Psoas muscle (tissue), 8 donors: Measurements from ENCODE around the gene COL9A2. TPM values are rescaled to one million over a fixed set of nuclear protein-coding genes. Genes with fewer than 3 reads are reported as not detected.

Source experiments
- ATAC-seq, 4 donors: fragments of 200-7000 bp; cut with Tn5 transposase; one replicate each; pipeline ENCODE4 v1.9.1; 2020; ENCODE audit warnings: moderate library complexity in 3 of 4, mild to moderate bottlenecking in 2 of 4
- DNase-seq, 2 donors: peaks; one replicate each; pipeline ENCODE4 v3.0.0-alpha.2; 2020
- H3K27ac ChIP-seq: fragments of 200-600 bp; one replicate; pipeline ENCODE4 v1.8.0; 2022
- H3K27me3 ChIP-seq, 3 donors: fragments of 200-600 bp in 1 of 3; one replicate each; pipeline versions ENCODE4 v1.6.1 to v1.8.0; 2013 to 2022; ENCODE audit warnings: low read length in 2 of 3, mild to moderate bottlenecking in 2 of 3, moderate library complexity in 1 of 3; ENCODE audit not compliant: insufficient read depth in 3 of 3
- H3K36me3 ChIP-seq, 2 donors: fragments of 200-600 bp in 1 of 2; one replicate each; pipeline versions ENCODE4 v1.6.1 to v1.8.0; 2013 to 2022; ENCODE audit warnings: low read depth in 1 of 2, mild to moderate bottlenecking in 1 of 2, moderate library complexity in 1 of 2; ENCODE audit not compliant: insufficient read depth in 1 of 2
- H3K4me1 ChIP-seq: fragments of 200-600 bp; one replicate; pipeline ENCODE4 v1.8.0; 2022
- H3K4me3 ChIP-seq: fragments of 200-600 bp; one replicate; pipeline ENCODE4 v1.8.0; 2022; ENCODE audit warnings: mild to moderate bottlenecking
- H3K9me3 ChIP-seq: fragments of 200-600 bp; one replicate; pipeline ENCODE4 v1.8.0; 2022
- CTCF ChIP-seq: fragments of 200-600 bp; IDR thresholded peaks from one replicate; pipeline ENCODE4 v1.8.0; 2022; ENCODE audit warnings: antibody characterized with exemption
- WGBS, 3 donors: extraction: QIAGEN DNeasy Blood & Tissue Kit; methylation state at CpG; one replicate each; pipeline versions ENCODE4 v1.1.6 to v1.1.7; 2013; 5-methylcytosine and 5-hydroxymethylcytosine counted together
- intact Hi-C, 2 donors: fragments of 100-400 bp; cut with DNase I; formaldehyde crosslinking; loops; one replicate each; pipeline versions ENCODE4 v1.11.0 to v1.14.2; 2022
- polyA plus RNA-seq, 3 donors: library from polyadenylated mRNA; stranded (reverse); fragments of 200-250 nt; gene quantifications; one replicate each; pipeline ENCODE4 v1.2.3, GENCODE V29; 2013
- total RNA-seq, 4 donors: library from RNA; stranded (reverse); fragmentation: NEBNext Ultra II Directional in 2 of 4; extraction: Animal tissue kit (Norgen Biotek cat#: 25700) in 2 of 4; gene quantifications; one replicate each; pipeline versions ENCODE4 v1.2.1 to v1.2.4, GENCODE V29; 2021 to 2023
- donor health status: healthy with polysubstance abuse.
- donor health status: DM: no; HTN: no; CAD: no; lungs with moderate emphysema.
- donor health status: Bipolar disorder and iron deficiency.
- donor health status: healthy.
- donor health status: DM: yes; HTN: yes; CAD: no.
- donor health status: DM: no; HTN: no; CAD: no.
- donor health status: DM: no; HTN: no; CAD: no.
- donor health status: DM: yes; HTN: yes; CAD: no.

The COL9A2 gene
- total and polyA plus RNA-seq, 7 donors = 0.06 to 0.21 (median 0.16) TPM; not detected in 1

GRCh38 chr1:40313958-40314720 is 2.9 kb downstream of the COL9A2 start:
- ATAC-seq = no peak
- H3K36me3 ChIP-seq = no peaks in the 10 kb centered on the region
- DNase-seq = no peak
- 86 to 91% (median 87%) methylated on average over 9 of the region's 9 CpGs for WGBS, 3 donors
- intact Hi-C loops = no loop called here
- no peak overlapping the region for H3K27ac ChIP-seq
- H3K9me3 ChIP-seq = no peaks in the 10 kb centered on the region
- no peak for TF ChIP-seq CTCF
- peaks cover 0 to 44% (median 18%) of the 10 kb centered on the region in 3 donors for H3K27me3 ChIP-seq
- H3K4me1 ChIP-seq = peaks cover 13% of the 10 kb centered on the region
- H3K4me3 ChIP-seq = no peak overlapping the region

GRCh38 chr1:40313329-40313957 is 3.6 kb downstream of the COL9A2 start:
- H3K27me3 ChIP-seq = peaks cover 0 to 37% (median 18%) of the 10 kb centered on the region in 3 donors
- TF ChIP-seq CTCF = no peak
- DNase-seq = no peak
- ATAC-seq = no peak
- intact Hi-C loops = no loop called here
- no peaks in the 10 kb centered on the region for H3K9me3 ChIP-seq
- H3K36me3 ChIP-seq = no peaks in the 10 kb centered on the region
- no peak overlapping the region for H3K27ac ChIP-seq
- H3K4me1 ChIP-seq = peaks cover 13% of the 10 kb centered on the region
- no peak overlapping the region for H3K4me3 ChIP-seq
- WGBS, 3 donors = 83 to 97% (median 87%) methylated on average over 5 of the region's 5 CpGs

- DNase-seq (no peak), ATAC-seq (no peak)
- intact Hi-C loops = no loop called here
- H3K4me3 ChIP-seq = no peak overlapping the region
- 62 to 75% (median 73%) methylated on average over 10 of the region's 10 CpGs for WGBS, 3 donors
- peaks cover 0 to 28% (median 14%) of the 10 kb centered on the region in 3 donors for H3K27me3 ChIP-seq
- peaks cover 13% of the 10 kb centered on the region for H3K4me1 ChIP-seq
- H3K36me3 ChIP-seq = no peaks in the 10 kb centered on the region
- no peak for TF ChIP-seq CTCF
- no peak overlapping the region for H3K27ac ChIP-seq
- H3K9me3 ChIP-seq = no peaks in the 10 kb centered on the region
These were observed 4.6 kb downstream of the COL9A2 start for GRCh38 chr1:40312238-40313205.

GRCh38 chr1:40311692-40312091 is 5.4 kb downstream of the COL9A2 start:
- intact Hi-C loops = no loop called here
- 94% methylated on average over 5 of the region's 5 CpGs for WGBS, 3 donors
- peaks cover 12% of the 10 kb centered on the region for H3K4me1 ChIP-seq
- ATAC-seq (no peak), DNase-seq (no peak)
- H3K9me3 ChIP-seq = no peaks in the 10 kb centered on the region
- H3K4me3 ChIP-seq = no peak overlapping the region
- H3K27me3 ChIP-seq = peaks cover 0 to 20% (median 6%) of the 10 kb centered on the region in 3 donors
- H3K36me3 ChIP-seq = no peaks in the 10 kb centered on the region
- no peak for TF ChIP-seq CTCF
- no peak overlapping the region for H3K27ac ChIP-seq
